NCI-H1105 (cell line): Measurements from ENCODE around the gene SPP2.
A peak's percentile ranks its signal among the peaks of the same experiment; 100 is the strongest.

Experiments
- DNase-seq: peaks from one replicate; lab custom pipeline; 2025; lab: John Stamatoyannopoulos, UW

The SPP2 gene

DNA sequence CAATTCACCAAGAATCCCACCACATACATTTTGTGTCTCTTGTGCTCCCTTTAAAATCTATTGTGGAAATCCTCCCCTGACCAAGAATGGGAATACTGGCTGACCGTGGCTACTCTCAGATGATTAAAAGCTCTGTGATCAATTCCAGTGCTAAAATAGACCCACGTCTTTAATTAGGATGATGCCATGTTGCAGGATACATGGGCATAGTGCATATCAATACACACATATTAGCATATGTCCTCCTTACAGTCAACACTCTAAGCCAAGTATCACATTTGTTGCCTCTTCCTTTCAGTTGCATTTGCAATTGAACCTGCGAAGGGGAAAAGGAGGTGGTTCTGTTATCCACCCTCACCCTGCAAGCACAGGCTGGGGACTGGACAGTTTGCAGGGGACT lies 41.8 kb downstream of the SPP2 start:
- no peak for DNase-seq

DNA sequence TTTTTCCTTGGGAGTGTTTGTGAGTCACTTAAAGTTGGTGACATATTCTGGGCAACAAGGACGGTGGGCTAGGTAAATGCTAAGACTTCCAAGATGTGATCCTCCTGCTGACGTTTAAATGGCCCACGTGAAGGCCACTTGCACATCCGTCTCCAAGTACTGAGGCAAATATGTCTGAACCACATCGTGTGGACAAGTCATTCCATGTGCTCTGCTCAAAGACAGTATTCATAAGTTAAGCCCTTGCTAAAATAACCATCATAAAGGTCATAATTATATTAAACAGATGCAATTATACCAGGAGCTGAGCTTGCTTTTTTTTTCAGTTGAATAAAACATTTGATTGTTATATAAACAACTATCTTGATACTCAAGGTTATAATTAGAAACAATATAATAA lies 44.8 kb downstream of the SPP2 start:
- DNase-seq: peak; percentile 62

DNA sequence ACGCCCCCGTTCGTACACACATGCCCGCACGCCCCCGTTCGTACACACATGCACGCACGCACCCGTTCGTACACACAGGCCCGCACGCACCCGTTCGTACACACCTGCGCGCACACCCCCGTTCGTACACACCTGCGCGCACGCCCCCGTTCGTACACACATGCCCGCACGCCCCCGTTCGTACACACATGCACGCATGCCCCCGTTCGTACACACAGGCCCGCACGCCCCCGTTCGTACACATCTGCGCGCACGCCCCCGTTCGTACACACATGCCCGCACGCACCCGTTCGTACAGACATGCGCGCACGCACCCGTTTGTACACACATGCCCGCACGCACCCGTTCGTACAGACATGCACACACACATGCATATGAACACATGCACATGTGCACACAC lies 45.7 kb downstream of the SPP2 start:
- DNase-seq: no peak

DNA sequence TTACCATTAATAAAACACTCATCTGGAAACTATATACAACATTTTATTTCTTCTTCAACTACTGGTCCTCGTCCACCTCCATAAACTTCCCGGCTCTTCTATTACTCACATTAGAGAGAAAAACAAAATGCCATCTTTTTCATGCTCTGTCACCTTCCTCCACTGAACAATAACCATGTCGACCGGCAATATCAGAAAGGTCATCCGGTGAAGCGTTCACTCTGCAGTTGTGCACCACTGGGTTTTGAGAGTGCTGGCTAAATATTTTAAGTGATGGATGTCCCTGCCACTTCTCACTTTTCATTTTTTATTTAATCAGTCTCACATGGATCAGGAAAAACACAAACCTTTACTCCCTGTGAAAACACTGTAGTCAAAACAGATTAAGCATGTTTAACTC lies 48.2 kb downstream of the SPP2 start:
- DNase-seq: no peak

DNA sequence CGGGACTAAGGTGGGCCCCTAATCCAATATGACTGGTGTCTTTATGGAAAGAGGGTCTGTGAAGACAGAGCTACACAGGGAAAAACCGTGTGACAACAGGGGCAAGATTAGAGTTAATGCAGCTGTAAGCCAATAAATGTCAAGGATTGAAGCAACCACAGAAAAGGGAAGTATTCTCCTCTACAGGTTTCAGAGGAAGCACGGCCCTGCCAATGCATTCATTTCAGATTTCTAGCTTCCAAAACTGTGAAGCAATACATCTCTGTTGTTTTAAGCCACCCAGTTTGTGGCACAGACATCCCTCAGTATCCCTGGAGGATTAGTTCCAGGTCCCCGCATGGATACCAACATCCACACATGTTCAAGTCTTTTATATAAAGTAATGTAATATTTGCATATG lies 48.8 kb downstream of the SPP2 start:
- no peak for DNase-seq

DNA sequence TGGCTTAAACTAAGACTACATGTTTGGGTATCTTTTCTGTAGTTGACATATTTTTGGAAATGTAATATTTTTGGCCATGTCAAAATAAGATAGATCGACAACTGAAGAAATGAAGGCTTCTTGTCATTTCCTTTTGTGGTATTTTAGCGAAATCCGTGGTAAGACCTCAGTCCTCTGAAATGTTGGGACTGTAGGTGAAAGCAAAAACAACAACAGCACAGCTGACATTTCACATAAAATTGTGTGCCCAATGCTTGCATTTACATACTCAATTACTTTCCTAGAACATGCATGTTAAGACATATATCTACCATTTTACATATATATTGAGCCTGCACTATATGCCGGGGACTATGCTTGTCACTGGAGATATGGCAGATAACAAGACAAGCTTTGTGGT lies 50.2 kb downstream of the SPP2 start:
- no peak for DNase-seq

DNA sequence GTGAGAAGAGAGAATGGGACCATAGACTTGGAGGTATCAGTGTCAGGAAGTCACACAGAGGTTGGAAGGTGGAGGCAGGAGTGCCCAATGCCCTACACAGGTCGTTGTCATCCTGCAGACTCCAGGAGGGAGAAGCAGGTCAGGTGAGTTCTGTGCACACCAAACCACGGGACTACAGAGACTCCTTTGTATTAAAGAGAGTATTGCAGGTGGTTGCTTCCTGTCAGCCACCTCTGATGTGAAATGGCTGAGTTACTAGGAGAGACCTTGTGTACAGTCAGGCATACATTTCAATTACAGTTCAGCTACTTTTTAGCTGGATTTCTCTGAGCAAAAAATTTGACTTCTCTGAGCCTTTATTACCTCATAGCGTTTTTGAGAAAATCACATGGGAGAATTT lies 51.6 kb downstream of the SPP2 start:
- no peak for DNase-seq

DNA sequence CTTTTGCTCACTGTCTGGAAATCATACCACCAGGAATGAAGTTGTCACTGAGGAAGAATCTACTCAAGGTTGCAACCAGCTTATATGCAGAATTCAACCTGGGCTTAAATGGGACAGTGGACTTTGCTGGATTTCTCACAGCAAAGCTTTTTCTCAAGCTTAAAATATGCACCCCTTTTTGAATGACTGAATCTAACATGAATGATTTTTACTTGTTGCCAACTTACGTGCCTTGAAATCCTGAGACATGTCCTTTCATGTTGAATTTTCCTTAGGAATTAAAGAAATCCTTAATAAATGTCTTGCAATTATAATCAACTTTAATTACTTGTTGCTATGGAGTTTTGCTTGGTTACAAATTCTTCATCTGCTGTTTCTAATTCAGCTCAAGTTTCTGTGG lies 57.4 kb downstream of the SPP2 start:
- no peak for DNase-seq

DNA sequence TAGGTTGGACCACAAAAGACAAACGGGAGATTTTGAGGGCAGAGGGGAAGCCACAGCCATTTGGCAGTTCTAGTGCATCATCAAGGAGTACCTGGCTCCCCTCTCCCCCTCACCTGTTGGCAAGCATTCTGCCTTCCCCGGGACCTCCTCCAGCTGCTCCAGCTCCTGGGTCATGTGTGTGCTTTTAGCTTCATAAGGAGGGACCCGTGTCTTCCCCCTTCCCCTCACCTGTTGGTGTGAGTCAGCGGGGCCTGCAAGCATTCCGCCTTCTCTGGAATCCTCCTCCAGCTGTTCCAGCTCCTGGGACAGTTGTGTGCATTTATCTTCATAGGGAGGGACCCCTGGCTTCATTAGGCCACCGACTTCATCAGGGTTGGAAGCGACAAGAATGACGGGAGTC lies 58.8 kb downstream of the SPP2 start:
- no peak for DNase-seq

DNA sequence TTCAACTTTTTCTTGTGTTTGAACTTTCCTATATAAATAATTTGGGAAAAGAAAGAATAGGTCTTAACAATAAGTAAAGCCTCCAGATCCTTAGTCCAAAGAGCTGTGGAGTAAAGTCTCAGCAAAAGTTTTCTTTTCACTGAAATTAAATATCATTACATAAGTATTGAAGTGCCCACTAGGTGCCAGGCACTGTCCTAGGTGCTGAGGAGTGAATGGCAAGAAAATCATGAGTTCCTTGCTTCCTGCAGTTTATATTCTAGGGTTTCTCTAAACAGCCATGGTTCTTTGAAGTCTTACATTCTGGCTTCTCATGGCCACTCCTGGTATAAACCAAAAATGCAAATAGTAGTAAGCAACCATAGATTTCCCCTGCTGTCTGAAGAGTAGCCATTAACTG lies 59.7 kb downstream of the SPP2 start:
- DNase-seq: no peak

DNA sequence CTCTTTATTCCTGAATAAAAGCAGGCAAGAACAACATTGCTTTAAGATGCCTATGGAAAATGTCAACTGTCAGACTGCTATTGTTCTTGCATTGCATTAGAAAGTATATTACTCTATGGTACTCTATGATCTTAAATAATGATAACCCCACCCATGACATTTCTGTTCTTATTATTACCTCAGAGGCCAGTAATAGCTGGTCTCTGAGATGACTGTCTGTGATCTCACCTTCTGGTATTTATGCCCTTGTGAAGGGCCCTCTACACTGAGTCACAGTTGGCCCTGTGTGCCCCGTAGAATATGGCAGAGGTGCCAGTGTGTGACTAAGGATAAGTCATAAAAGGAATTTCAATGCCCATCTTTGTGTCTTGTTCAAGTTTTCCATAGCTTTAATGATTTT lies 61.0 kb downstream of the SPP2 start:
- no peak for DNase-seq

DNA sequence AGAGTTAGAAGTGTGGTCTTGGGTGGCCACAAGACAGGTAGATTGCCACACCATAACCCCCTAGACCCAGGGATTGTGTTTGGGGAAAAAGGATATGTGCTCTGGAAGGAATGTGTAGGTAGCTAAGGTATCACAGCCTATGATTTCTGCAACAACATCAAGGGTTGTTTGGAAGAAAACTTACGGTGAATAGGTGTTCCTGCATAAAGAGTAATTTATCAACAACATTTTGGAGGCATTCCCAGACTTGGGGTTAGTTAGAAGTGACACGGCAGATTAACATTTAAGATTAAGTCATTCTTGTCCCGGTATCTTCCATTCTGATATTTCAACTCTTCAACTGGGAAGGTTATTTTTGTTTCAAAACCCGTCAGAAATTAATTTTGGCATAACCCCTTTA lies 65.5 kb downstream of the SPP2 start:
- no peak for DNase-seq

DNA sequence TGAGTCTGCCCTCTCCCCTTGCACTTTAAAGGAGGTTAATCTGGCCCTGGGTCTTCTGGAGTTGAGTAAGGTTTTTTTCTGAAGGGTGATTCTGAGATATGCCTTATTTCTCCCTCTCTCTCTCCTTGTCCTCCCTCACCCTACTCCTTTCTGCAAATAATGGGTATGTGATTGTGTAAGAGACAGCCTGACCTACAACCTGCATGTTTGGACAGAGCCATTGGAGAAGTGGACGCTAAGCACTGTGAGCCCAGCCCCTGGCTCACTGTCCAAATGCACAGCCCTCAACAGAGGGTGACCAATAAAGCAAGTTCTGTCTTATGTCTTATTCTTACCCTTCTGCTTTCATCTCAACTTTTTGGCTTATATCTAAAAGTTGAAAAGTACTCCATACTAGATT lies 71.5 kb downstream of the SPP2 start:
- no peak for DNase-seq

DNA sequence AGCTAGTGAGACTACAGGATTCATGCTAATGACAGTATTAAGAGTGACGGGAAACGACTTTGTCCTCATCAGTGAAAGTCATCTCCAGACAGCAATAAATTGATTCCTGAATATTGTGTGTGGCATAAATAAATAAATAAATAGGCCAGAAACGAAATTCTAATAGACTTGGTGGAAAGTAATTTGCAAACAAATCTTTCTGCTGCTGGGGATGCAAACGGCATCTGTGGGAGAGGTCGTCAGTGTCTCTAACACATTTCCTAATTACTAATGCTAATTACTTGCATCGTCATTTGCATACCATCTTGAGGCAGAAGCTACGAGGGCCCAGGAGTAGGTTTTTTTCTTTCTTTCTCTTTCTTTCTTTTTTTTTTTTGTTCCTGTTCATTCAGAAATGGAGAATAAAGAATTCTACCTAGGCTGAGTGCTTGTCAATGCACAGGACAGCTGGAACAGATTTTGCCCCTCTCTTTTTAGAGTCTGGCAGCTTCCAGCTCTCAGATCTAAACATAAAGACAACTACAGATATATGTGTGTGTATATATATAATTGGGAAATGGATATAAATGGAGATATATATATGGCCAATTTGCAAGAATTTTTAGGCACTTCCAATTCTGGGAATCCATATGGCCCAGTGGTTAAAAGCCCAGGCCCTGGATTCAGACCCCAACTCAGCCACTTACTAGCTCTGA lies 75.1 kb downstream of the SPP2 start:
- no peak for DNase-seq

DNA sequence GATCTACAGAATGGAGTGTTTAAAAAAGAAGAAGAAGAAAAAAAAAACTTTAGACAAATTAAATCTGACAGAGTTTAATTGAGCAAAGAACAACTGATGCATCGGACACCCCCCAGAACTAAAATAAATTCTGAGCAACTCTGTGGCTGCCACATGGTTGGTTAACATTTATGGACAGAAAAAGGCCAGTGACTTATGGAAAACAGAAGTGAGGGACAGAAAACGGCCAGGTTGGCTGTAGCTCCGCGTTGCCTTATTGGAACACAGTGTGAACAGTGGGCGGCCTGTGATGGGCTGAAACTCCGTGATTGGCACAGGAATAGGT lies 75.6 kb downstream of the SPP2 start:
- DNase-seq: no peak
